ENCODE data around the gene RDH13.
"Not testable (repeated sequence)": the region's sequence is repeated elsewhere in the genome, so short reads cannot be mapped to it uniquely, and the experiment has no call there.

RDH13 gene

DNA sequence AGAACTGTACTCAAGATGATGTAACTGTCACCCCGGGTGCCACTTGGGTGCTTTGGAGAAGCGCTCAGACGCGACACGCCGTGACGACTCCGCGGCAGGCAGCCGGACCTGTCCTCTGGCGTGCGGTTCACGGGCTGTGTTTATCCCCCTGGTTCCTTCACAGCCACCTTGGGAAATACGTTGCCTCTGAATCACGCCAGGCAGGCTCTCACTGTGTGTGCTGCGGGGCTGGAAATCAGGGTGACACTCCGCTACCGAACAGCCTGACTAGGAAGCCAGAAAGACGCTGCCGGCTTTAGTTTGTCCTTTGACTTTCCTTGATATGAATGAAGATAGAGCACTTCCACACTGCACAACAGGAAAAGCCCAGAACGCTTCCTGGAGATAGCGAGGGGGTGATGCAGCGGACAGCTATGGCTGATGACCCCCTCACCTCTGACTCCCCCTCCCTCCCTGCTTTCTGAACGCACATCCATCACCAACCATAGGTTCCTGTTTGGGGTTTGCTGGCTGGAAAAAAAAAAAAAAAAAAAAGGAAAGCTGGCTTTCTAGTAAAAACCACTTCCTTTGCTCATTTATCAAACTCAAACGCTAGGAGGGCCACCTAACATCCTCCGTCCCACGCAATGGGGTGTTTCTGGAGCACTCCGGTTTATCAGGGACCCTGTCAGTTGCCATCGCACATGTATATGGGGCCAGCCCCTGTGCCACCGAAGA is 21.2 kb downstream of the RDH13 start:
- H3K4me3 ChIP-seq (replicated peaks; ENCODE audit: low read depth, low read length), result no peak overlapping the region
- DNase-seq (ENCODE audit: extremely low read depth, low read depth), result no peak
- TF ChIP-seq CTCF (IDR thresholded peaks at IDR 0.05; ENCODE audit: low read depth, low read length, missing control alignments), result no peak

- no peak for TF ChIP-seq CTCF (IDR thresholded peaks at IDR 0.05; ENCODE audit: low read depth, low read length, missing control alignments)
- no peak for DNase-seq (ENCODE audit: extremely low read depth, low read depth)
- no peak overlapping the region for H3K4me3 ChIP-seq (replicated peaks; ENCODE audit: low read depth, low read length)
Measured at GRCh38 chr19:55041244-55041626, 21.7 kb downstream of the RDH13 start.

DNA sequence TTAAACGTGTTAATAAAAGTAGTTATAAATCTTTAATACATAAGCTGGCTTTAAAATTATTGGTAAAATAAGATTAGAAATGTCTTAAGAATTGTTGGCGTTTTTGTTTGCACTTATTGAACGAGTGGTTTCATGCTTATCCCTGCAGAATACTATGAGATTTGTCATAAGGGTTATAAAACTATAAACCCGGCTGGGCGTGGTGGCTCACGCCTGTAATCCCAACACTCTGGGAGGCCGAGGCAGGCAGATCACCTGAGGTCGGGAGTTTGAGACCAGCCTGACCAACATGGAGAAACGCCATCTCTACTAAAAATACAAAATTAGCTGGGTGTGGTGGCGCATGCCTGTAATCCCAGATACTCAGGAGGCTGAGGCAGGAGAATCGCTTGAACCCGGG is 22.3 kb downstream of the RDH13 start:
- DNase-seq (ENCODE audit: extremely low read depth, low read depth); H3K4me3 ChIP-seq (replicated peaks; ENCODE audit: low read depth, low read length): not testable (repeated sequence)

DNA sequence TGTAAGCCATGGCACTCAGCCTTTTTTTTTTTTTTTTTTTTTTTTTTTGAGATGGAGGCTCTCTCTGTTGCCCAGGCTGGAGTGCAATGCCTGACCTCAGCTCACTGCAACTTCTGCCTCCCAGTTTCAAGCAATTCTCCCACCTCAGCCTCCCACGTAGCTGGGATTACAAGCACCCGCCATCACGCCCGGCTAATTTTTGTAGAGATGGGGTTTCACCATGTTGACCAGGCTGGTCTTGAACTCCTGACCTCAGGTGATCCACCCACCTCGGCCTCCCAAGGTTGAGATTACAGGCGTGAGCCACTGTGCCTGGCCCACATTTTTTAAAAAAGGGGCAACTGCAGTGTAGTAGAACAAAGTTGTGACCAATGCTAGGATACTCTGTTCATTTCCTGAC is 25.3 kb downstream of the RDH13 start:
- not testable (repeated sequence) for DNase-seq (ENCODE audit: extremely low read depth, low read depth); H3K4me3 ChIP-seq (replicated peaks; ENCODE audit: low read depth, low read length)

- DNase-seq (ENCODE audit: extremely low read depth, low read depth), result no peak
- no peak overlapping the region for H3K4me3 ChIP-seq (replicated peaks; ENCODE audit: low read depth, low read length)
- TF ChIP-seq CTCF (IDR thresholded peaks at IDR 0.05; ENCODE audit: low read depth, low read length, missing control alignments), result no peak
Measured at GRCh38 chr19:55036058-55036457, 26.9 kb downstream of the RDH13 start.

- no peak overlapping the region for H3K4me3 ChIP-seq (replicated peaks; ENCODE audit: low read depth, low read length)
- TF ChIP-seq CTCF (IDR thresholded peaks at IDR 0.05; ENCODE audit: low read depth, low read length, missing control alignments), result no peak
- DNase-seq (ENCODE audit: extremely low read depth, low read depth), result no peak
Measured at GRCh38 chr19:55034751-55035150, 28.2 kb downstream of the RDH13 start.

- DNase-seq (ENCODE audit: extremely low read depth, low read depth), result not testable (repeated sequence)
Measured at GRCh38 chr19:55032976-55033643, 29.8 kb downstream of the RDH13 start.

GRCh38 chr19:55032170-55032800 is 30.7 kb downstream of the RDH13 start:
- TF ChIP-seq CTCF (IDR thresholded peaks at IDR 0.05; ENCODE audit: low read depth, low read length, missing control alignments), result no peak
- H3K4me3 ChIP-seq (replicated peaks; ENCODE audit: low read depth, low read length), result no peak overlapping the region
- DNase-seq (ENCODE audit: extremely low read depth, low read depth), result no peak

More at GRCh38 chr19:55032976-55033643, 29.8 kb downstream of the RDH13 start:
- not testable (repeated sequence) for H3K4me3 ChIP-seq (replicated peaks; ENCODE audit: low read depth, low read length)
